ENCODE results near the gene FAM43A. TPM values are rescaled to one million over a fixed set of nuclear protein-coding genes. Genes with fewer than 3 reads are reported as not detected.

FAM43A gene
- total and polyA plus RNA-seq, 9 of the 15 experiments (the other 6 are each of a cell fraction or from before 2014, with no cell fraction given): 0.03 to 1.2 (median 0.21) TPM

- TF ChIP-seq NFE2L1 (tag; IDR thresholded peaks at IDR 0.05; ENCODE audit: borderline replicate concordance, low read depth) (no peak), BRCA1 (IDR thresholded peaks at IDR 0.05) (no peak), BRCA1 (CRISPR knock-in tag; IDR thresholded peaks at IDR 0.05) (no peak), MAZ (CRISPR knock-in tag; conservative IDR thresholded peaks at IDR 0.05 in 1 of 2, IDR thresholded peaks at IDR 0.05 in 1 of 2) (peak; percentile 54 to 64; a peak in 2 of 4 replicates), MAFF (IDR thresholded peaks at IDR 0.05; ENCODE audit: low read length) (no peak), NRF1 (conservative IDR thresholded peaks at IDR 0.05 in 1 of 2, IDR thresholded peaks at IDR 0.05 in 1 of 2) (peak in 1 of 2 experiments; percentile 45; a peak in 3 of 4 replicates), ETS1 (conservative IDR thresholded peaks at IDR 0.05; ENCODE audit: control insufficient read depth, low read depth, low read length) (no peak), HES1 (IDR thresholded peaks at IDR 0.05; ENCODE audit: low read depth) (no peak), HDAC3 (IDR thresholded peaks at IDR 0.05; ENCODE audit: borderline replicate concordance, partially characterized antibody) (no peak), TBP (optimal IDR thresholded peaks at IDR 0.05; ENCODE audit: low read depth, low read length) (peak; percentile 29), SP1 (CRISPR knock-in tag; IDR thresholded peaks at IDR 0.05) (peak; percentile 69)
- TF ChIP-seq, protein P1, sequence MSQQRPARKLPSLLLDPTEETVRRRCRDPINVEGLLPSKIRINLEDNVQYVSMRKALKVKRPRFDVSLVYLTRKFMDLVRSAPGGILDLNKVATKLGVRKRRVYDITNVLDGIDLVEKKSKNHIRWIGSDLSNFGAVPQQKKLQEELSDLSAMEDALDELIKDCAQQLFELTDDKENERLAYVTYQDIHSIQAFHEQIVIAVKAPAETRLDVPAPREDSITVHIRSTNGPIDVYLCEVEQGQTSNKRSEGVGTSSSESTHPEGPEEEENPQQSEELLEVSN (IDR thresholded peaks at IDR 0.05; ENCODE audit: borderline replicate concordance in 1 of 2, extremely low read depth in 1 of 2, insufficient read depth in 1 of 2, insufficient read length in 1 of 2, low read depth in 1 of 2, low read length in 1 of 2, poor library complexity in 1 of 2, severe bottlenecking in 1 of 2): peak in 1 of 2 experiments; percentile 36
- TF ChIP-seq, protein P2, sequence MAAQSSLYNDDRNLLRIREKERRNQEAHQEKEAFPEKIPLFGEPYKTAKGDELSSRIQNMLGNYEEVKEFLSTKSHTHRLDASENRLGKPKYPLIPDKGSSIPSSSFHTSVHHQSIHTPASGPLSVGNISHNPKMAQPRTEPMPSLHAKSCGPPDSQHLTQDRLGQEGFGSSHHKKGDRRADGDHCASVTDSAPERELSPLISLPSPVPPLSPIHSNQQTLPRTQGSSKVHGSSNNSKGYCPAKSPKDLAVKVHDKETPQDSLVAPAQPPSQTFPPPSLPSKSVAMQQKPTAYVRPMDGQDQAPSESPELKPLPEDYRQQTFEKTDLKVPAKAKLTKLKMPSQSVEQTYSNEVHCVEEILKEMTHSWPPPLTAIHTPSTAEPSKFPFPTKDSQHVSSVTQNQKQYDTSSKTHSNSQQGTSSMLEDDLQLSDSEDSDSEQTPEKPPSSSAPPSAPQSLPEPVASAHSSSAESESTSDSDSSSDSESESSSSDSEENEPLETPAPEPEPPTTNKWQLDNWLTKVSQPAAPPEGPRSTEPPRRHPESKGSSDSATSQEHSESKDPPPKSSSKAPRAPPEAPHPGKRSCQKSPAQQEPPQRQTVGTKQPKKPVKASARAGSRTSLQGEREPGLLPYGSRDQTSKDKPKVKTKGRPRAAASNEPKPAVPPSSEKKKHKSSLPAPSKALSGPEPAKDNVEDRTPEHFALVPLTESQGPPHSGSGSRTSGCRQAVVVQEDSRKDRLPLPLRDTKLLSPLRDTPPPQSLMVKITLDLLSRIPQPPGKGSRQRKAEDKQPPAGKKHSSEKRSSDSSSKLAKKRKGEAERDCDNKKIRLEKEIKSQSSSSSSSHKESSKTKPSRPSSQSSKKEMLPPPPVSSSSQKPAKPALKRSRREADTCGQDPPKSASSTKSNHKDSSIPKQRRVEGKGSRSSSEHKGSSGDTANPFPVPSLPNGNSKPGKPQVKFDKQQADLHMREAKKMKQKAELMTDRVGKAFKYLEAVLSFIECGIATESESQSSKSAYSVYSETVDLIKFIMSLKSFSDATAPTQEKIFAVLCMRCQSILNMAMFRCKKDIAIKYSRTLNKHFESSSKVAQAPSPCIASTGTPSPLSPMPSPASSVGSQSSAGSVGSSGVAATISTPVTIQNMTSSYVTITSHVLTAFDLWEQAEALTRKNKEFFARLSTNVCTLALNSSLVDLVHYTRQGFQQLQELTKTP (IDR thresholded peaks at IDR 0.05; ENCODE audit: low read depth in 1 of 2, partially characterized antibody in 2 of 2): no peak
- TF ChIP-seq, protein P3, sequence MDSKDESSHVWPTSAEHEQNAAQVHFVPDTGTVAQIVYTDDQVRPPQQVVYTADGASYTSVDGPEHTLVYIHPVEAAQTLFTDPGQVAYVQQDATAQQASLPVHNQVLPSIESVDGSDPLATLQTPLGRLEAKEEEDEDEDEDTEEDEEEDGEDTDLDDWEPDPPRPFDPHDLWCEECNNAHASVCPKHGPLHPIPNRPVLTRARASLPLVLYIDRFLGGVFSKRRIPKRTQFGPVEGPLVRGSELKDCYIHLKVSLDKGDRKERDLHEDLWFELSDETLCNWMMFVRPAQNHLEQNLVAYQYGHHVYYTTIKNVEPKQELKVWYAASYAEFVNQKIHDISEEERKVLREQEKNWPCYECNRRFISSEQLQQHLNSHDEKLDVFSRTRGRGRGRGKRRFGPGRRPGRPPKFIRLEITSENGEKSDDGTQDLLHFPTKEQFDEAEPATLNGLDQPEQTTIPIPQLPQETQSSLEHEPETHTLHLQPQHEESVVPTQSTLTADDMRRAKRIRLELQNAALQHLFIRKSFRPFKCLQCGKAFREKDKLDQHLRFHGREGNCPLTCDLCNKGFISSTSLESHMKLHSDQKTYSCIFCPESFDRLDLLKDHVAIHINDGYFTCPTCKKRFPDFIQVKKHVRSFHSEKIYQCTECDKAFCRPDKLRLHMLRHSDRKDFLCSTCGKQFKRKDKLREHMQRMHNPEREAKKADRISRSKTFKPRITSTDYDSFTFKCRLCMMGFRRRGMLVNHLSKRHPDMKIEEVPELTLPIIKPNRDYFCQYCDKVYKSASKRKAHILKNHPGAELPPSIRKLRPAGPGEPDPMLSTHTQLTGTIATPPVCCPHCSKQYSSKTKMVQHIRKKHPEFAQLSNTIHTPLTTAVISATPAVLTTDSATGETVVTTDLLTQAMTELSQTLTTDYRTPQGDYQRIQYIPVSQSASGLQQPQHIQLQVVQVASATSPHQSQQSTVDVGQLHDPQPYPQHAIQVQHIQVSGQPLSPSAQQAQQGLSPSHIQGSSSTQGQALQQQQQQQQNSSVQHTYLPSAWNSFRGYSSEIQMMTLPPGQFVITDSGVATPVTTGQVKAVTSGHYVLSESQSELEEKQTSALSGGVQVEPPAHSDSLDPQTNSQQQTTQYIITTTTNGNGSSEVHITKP (IDR thresholded peaks at IDR 0.05; ENCODE audit: partially characterized antibody): peak; percentile 98
Observed at GRCh38 chr3:194685718-194686413, at the start of gene FAM43A (continued).

All from K562 (cell line).